Measurements from ENCODE around the gene PCDHGB2.
"Not testable (repeated sequence)": the region's sequence is repeated elsewhere in the genome, so short reads cannot be mapped to it uniquely, and the experiment has no call there.

The PCDHGB2 gene

DNA sequence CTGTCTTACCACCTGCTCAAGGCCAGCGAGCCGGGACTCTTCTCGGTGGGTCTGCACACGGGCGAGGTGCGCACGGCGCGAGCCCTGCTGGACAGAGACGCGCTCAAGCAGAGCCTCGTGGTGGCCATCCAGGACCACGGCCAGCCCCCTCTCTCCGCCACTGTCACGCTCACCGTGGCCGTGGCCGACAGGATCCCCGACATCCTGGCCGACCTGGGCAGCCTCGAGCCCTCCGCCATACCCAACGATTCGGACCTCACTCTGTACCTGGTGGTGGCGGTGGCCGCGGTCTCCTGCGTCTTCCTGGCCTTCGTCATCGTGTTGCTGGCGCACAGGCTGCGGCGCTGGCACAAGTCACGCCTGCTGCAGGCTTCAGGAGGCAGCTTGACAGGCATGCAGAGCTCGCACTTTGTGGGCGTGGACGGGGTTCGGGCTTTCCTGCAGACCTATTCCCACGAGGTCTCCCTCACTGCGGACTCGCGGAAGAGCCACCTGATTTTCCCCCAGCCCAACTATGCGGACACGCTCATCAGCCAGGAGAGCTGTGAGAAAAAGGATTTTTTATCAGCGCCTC lies 18.9 kb upstream of the PCDHGB2 start:
- not testable (repeated sequence) for H3K4me3 Mint-ChIP-seq; H3K36me3 Mint-ChIP-seq (ENCODE audit: low read depth); H3K27ac Mint-ChIP-seq; H3K4me1 Mint-ChIP-seq (ENCODE audit: low read depth); DNase-seq (ENCODE audit: low spot score)
- Mint-ChIP-seq H3K9me3 (peaks cover 30% of the 10 kb centered on the region), H3K27me3 (ENCODE audit: low read depth) (peaks cover 38% of the 10 kb centered on the region)

DNA sequence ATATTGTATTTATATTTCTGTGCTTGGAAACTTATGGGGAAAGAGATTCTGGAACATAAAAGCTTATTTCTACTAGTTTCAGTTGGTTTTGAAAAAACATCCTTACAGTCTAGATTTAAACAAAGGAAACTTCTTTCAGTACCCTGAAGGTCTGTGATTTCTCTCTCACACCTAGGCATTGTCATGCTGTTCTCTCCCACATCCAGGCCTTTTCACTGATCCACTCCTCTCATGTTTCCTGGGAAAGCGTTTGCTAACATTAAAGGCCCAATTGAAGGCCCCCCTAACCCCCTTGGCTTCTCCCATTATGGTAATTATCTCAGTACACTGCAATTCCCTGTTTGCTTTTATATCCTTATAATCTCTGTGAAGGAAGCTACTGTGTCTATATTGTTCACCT lies 17.0 kb upstream of the PCDHGB2 start:
- H3K27me3 Mint-ChIP-seq (ENCODE audit: low read depth): peaks cover 27% of the 10 kb centered on the region
- DNase-seq (ENCODE audit: low spot score): no peak
- H3K36me3 Mint-ChIP-seq (ENCODE audit: low read depth): peaks cover 3% of the 10 kb centered on the region
- peaks cover 34% of the 10 kb centered on the region for H3K9me3 Mint-ChIP-seq
- H3K4me3 Mint-ChIP-seq: no peak overlapping the region
- H3K27ac Mint-ChIP-seq: no peak overlapping the region
- H3K4me1 Mint-ChIP-seq (ENCODE audit: low read depth): no peaks in the 10 kb centered on the region

DNA sequence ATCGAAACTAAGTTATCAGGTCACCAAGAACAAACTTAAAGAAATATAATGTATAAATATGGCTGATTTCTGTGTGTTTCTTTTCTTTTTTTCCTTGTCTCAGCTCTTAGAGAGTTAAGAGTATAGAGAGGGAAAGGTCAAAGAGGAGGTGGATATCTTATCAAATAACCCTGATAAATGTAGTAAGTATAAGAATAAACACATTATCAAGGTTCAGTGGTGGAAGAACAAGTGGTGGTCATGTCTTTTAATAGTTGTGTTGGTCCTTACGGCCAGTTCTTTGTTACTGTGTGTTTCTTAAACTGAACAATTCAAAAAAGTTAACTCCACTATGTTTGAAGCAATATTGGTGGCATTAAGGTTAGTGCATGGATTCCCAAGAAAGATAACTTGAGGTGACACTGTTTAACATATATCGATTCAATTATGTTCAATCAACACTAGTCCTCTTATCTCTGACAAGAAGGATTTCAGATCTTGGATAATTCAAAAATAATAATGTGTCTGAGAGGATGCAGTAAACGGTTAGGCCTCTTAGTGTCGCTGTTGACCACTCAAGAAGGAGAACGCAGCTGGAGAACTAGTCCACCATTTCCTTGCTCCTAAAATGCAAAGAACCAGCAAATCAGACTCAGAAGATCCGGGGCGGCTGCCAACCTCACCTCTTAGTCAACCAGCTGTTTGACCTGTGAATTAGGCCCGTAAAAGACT lies 16.4 kb upstream of the PCDHGB2 start, which contains the start of gene PCDHGA3:
PCDHGA3 (plus strand) TSS at position 588 of the 711 bp plus-strand sequence. CDS start 205 bp downstream, outside the sequence.
- Mint-ChIP-seq H3K4me3 (peak within 1 kb of the TSS; percentile 75), H3K27ac (no peak within 1 kb of the TSS), H3K36me3 (ENCODE audit: low read depth) (peaks cover 3% of the 10 kb centered on the region), H3K9me3 (peaks cover 34% of the 10 kb centered on the region), H3K27me3 (ENCODE audit: low read depth) (peaks cover 21% of the 10 kb centered on the region), H3K4me1 (ENCODE audit: low read depth) (no peaks in the 10 kb centered on the region)
- DNase-seq (ENCODE audit: low spot score): no peak

DNA sequence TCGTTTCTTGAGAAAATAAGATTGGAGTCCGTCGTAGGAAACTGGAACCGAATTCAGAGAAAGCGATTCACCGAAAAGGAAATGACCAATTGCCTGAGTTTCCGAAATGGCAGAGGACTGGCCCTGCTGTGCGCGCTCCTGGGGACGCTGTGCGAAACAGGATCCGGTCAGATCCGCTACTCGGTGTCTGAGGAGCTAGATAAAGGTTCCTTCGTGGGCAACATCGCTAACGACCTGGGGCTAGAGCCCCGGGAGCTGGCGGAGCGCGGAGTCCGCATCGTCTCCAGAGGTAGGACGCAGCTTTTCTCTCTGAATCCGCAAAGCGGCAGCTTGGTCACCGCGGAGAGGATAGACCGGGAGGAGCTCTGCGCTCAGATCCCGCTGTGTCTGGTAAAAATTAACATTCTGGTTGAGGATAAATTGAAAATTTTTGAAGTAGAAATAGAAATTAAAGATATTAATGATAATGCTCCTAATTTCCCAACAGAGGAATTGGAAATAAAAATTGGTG lies 15.8 kb upstream of the PCDHGB2 start:
- H3K4me1 Mint-ChIP-seq (ENCODE audit: low read depth): no peaks in the 10 kb centered on the region
- H3K27me3 Mint-ChIP-seq (ENCODE audit: low read depth): peaks cover 15% of the 10 kb centered on the region
- peak overlapping the region; percentile 75 for H3K4me3 Mint-ChIP-seq
- DNase-seq (ENCODE audit: low spot score): no peak
- no peak overlapping the region for H3K27ac Mint-ChIP-seq
- peaks cover 34% of the 10 kb centered on the region for H3K9me3 Mint-ChIP-seq
- peaks cover 3% of the 10 kb centered on the region for H3K36me3 Mint-ChIP-seq (ENCODE audit: low read depth)

DNA sequence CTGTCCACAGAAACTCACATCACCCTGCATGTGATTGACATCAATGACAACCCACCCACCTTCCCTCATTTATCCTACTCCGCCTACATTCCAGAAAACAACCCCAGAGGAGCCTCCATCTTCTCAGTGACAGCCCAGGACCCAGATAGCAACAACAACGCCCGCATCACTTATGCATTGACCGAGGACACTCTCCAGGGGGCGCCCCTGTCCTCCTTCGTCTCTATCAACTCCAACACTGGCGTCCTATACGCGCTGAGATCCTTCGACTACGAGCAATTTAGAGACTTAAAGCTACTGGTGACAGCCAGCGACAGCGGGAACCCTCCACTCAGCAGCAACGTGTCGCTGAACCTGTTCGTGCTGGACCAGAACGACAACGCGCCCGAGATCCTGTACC lies 14.5 kb upstream of the PCDHGB2 start:
- Mint-ChIP-seq H3K9me3 (peaks cover 35% of the 10 kb centered on the region), H3K4me3 (no peak overlapping the region), H3K27ac (no peak overlapping the region), H3K4me1 (ENCODE audit: low read depth) (peaks cover 2% of the 10 kb centered on the region), H3K36me3 (ENCODE audit: low read depth) (peaks cover 1% of the 10 kb centered on the region), H3K27me3 (ENCODE audit: low read depth) (peaks cover 13% of the 10 kb centered on the region)
- no peak for DNase-seq (ENCODE audit: low spot score)

DNA sequence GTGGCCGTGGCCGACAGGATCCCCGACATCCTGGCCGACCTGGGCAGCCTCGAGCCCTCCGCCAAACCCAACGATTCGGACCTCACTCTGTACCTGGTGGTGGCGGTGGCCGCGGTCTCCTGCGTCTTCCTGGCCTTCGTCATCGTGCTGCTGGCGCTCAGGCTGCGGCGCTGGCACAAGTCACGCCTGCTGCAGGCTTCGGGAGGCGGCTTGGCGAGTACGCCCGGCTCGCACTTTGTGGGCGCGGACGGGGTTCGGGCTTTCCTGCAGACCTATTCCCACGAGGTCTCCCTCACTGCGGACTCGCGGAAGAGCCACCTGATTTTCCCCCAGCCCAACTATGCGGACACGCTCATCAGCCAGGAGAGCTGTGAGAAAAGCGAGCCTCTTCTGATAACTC lies 13.8 kb upstream of the PCDHGB2 start:
- not testable (repeated sequence) for H3K27ac Mint-ChIP-seq; DNase-seq (ENCODE audit: low spot score); H3K4me1 Mint-ChIP-seq (ENCODE audit: low read depth); H3K36me3 Mint-ChIP-seq (ENCODE audit: low read depth); H3K4me3 Mint-ChIP-seq
- Mint-ChIP-seq H3K27me3 (ENCODE audit: low read depth) (peaks cover 12% of the 10 kb centered on the region), H3K9me3 (peaks cover 36% of the 10 kb centered on the region)

DNA sequence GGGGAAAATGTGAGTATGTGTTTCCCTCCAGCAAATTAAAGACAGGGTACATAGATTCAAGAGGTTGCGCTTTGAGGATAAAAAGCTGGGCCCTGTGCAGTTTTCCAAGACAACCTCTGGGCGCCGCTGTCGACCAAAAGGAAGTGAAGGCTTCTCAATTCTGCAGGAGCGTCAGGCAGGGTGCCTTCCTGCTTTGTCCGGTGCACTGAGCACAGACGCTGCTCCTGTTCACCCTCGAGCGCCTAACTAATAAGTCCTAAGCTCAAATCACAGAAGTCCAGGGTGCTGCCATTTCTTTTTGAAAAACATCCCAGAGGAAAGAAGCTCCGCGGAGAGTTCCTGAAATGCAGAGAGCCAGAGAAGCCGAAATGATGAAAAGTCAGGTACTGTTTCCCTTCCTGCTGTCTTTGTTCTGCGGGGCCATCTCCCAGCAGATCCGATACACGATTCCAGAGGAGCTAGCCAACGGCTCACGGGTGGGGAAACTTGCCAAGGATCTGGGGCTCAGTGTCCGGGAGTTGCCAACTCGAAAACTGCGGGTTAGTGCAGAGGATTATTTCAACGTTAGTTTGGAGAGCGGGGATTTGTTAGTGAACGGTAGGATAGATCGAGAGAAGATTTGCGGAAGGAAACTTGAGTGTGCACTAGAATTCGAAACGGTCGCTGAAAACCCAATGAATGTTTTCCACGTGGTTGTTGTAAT lies 9.7 kb upstream of the PCDHGB2 start, which contains the start of gene PCDHGB1:
PCDHGB1 (plus strand) TSS at position 183 of the 703 bp plus-strand sequence; CDS start at position 345, 162 bp downstream.
- DNase-seq (ENCODE audit: low spot score): peak; percentile 27
- peaks cover 29% of the 10 kb centered on the region for H3K9me3 Mint-ChIP-seq
- H3K4me3 Mint-ChIP-seq: peak within 1 kb of the TSS; percentile 81

DNA sequence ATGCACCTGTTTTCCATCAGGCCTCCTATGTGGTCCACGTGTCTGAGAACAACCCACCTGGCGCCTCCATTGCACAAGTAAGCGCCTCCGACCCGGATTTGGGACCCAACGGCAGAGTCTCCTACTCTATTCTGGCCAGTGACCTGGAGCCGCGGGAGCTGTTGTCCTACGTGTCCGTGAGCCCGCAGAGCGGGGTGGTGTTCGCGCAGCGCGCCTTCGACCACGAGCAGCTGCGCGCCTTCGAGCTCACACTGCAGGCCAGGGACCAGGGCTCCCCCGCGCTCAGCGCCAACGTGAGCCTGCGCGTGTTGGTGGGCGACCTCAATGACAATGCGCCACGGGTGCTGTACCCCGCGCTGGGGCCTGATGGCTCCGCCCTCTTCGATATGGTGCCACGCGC lies 8.2 kb upstream of the PCDHGB2 start:
- Mint-ChIP-seq H3K4me3 (no peak overlapping the region), H3K4me1 (ENCODE audit: low read depth) (peaks cover 2% of the 10 kb centered on the region), H3K27ac (no peak overlapping the region), H3K9me3 (peaks cover 25% of the 10 kb centered on the region), H3K36me3 (ENCODE audit: low read depth) (peaks cover 1% of the 10 kb centered on the region), H3K27me3 (ENCODE audit: low read depth) (peaks cover 13% of the 10 kb centered on the region)
- DNase-seq (ENCODE audit: low spot score): no peak

More for the DNA sequence above, 9.7 kb upstream of the PCDHGB2 start, which contains the start of gene PCDHGB1:
- peaks cover 1% of the 10 kb centered on the region for H3K36me3 Mint-ChIP-seq (ENCODE audit: low read depth)
- H3K27me3 Mint-ChIP-seq (ENCODE audit: low read depth): peaks cover 14% of the 10 kb centered on the region
- H3K4me1 Mint-ChIP-seq (ENCODE audit: low read depth): peaks cover 2% of the 10 kb centered on the region
- no peak within 1 kb of the TSS for H3K27ac Mint-ChIP-seq

DNA sequence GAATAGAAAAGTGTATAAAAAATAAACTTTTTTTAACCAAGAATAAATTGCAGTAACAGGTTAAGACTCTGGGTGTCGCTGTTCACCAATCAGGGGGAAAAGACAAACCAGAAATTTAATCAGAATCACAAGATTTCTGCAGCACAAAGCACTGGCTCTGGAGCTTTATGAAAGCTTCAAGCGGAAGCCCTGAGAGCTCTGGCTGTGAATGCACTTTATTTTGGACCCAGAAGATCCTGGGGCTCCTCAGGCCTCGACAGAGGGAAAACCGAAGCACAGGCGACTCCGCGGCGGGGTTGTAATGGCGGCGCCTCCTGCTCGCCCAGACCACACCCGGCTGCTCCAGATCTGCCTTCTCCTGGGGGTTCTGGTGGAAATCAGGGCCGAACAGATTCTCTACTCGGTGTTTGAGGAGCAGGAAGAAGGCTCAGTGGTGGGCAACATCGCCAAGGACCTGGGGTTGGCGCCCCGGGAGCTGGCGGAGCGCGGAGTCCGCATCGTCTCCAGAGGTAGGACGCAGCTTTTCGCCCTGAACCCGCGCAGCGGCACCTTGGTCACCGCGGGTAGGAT lies 4.8 kb upstream of the PCDHGB2 start, which contains the start of gene PCDHGA4:
PCDHGA4 (plus strand) TSS at position 122 of the 570 bp plus-strand sequence; CDS start at position 209, 87 bp downstream.
- Mint-ChIP-seq H3K27me3 (ENCODE audit: low read depth) (peaks cover 15% of the 10 kb centered on the region), H3K27ac (no peak within 1 kb of the TSS), H3K9me3 (peaks cover 21% of the 10 kb centered on the region), H3K4me1 (ENCODE audit: low read depth) (peaks cover 4% of the 10 kb centered on the region), H3K4me3 (peak within 1 kb of the TSS; percentile 61), H3K36me3 (ENCODE audit: low read depth) (peaks cover 1% of the 10 kb centered on the region)
- no peak for DNase-seq (ENCODE audit: low spot score)

DNA sequence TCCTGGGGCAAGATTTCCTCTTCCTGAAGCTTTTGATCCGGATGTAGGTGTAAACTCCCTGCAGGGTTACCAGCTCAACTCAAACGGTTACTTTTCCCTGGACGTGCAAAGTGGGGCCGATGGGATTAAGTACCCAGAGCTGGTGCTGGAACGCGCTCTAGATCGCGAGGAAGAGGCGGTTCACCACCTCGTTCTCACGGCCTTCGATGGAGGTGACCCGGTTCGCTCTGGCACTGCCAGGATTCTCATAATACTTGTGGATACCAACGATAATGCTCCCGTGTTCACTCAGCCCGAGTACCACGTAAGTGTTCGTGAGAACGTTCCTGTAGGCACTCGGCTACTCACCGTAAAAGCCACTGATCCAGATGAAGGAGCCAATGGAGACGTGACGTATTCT lies 4.2 kb upstream of the PCDHGB2 start:
- Mint-ChIP-seq H3K4me3 (peak overlapping the region; percentile 61), H3K27ac (no peak overlapping the region), H3K9me3 (peaks cover 22% of the 10 kb centered on the region), H3K36me3 (ENCODE audit: low read depth) (no peaks in the 10 kb centered on the region), H3K27me3 (ENCODE audit: low read depth) (peaks cover 15% of the 10 kb centered on the region), H3K4me1 (ENCODE audit: low read depth) (peaks cover 2% of the 10 kb centered on the region)
- DNase-seq (ENCODE audit: low spot score): no peak

DNA sequence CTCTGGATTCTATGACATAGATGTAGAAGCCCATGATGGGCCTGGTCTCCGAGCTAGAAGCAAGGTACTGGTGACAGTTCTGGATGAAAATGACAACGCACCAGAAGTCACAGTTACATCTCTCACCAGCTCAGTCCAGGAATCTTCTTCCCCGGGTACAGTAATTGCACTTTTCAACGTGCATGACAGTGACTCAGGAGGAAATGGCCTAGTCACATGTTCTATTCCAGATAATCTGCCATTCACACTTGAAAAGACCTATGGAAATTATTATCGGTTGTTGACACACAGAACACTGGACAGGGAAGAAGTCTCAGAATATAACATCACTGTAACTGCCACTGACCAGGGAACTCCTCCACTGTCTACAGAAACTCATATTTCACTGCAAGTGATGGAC lies 3.7 kb upstream of the PCDHGB2 start:
- Mint-ChIP-seq H3K4me1 (ENCODE audit: low read depth) (peaks cover 2% of the 10 kb centered on the region), H3K9me3 (peaks cover 27% of the 10 kb centered on the region), H3K27me3 (ENCODE audit: low read depth) (peaks cover 20% of the 10 kb centered on the region), H3K4me3 (no peak overlapping the region), H3K27ac (no peak overlapping the region), H3K36me3 (ENCODE audit: low read depth) (peaks cover under 1% of the 10 kb centered on the region)
- no peak for DNase-seq (ENCODE audit: low spot score)

DNA sequence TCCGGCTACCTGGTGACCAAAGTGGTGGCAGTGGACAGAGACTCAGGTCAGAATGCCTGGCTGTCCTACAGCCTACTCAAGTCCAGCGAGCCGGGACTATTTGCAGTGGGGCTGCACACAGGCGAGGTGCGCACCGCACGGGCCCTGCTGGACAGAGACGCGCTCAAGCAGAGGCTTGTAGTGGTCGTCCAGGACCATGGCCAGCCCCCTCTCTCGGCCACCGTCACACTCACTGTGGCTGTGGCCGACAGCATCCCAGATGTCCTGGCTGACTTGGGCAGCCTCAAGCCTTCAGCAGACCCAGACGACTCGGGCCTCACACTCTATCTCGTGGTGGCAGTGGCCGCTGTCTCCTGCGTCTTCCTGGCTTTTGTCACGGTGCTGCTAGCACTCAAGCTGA lies 2.8 kb upstream of the PCDHGB2 start:
- Mint-ChIP-seq H3K27me3 (ENCODE audit: low read depth) (peaks cover 23% of the 10 kb centered on the region), H3K36me3 (ENCODE audit: low read depth) (peaks cover 3% of the 10 kb centered on the region), H3K27ac (no peak overlapping the region), H3K9me3 (peaks cover 30% of the 10 kb centered on the region), H3K4me1 (ENCODE audit: low read depth) (peaks cover 2% of the 10 kb centered on the region), H3K4me3 (no peak overlapping the region)
- DNase-seq (ENCODE audit: low spot score): no peak

DNA sequence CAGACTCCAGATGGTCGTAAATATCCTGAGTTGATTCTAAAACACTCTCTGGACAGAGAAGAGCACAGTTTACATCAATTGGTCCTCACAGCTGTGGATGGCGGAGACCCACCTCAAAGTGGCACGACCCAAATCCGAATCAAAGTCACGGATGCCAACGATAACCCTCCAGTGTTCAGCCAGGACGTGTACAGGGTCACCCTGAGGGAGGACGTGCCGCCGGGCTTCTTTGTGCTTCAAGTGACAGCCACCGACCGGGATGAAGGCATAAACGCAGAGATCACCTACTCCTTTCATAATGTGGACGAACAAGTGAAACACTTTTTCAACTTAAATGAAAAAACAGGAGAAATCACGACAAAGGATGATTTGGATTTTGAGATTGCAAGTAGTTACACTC lies 891 bp downstream of the PCDHGB2 start:
- H3K4me1 Mint-ChIP-seq (ENCODE audit: low read depth): peaks cover 2% of the 10 kb centered on the region
- peaks cover 7% of the 10 kb centered on the region for H3K36me3 Mint-ChIP-seq (ENCODE audit: low read depth)
- no peak overlapping the region for H3K4me3 Mint-ChIP-seq
- no peak overlapping the region for H3K27ac Mint-ChIP-seq
- no peak for DNase-seq (ENCODE audit: low spot score)
- peaks cover 44% of the 10 kb centered on the region for H3K9me3 Mint-ChIP-seq
- peaks cover 48% of the 10 kb centered on the region for H3K27me3 Mint-ChIP-seq (ENCODE audit: low read depth)
